ENCODE data around the gene IFNK.
"Not testable (repeated sequence)": the region's sequence is repeated elsewhere in the genome, so short reads cannot be mapped to it uniquely, and the experiment has no call there.

Gene IFNK, protein sequence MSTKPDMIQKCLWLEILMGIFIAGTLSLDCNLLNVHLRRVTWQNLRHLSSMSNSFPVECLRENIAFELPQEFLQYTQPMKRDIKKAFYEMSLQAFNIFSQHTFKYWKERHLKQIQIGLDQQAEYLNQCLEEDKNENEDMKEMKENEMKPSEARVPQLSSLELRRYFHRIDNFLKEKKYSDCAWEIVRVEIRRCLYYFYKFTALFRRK

DNA sequence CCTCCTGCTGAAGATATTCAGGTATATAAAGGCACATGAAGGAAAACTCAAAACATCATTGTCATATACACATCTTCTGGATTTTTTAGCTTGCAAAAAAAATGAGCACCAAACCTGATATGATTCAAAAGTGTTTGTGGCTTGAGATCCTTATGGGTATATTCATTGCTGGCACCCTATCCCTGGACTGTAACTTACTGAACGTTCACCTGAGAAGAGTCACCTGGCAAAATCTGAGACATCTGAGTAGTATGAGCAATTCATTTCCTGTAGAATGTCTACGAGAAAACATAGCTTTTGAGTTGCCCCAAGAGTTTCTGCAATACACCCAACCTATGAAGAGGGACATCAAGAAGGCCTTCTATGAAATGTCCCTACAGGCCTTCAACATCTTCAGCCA lies at the start of gene IFNK:
IFNK (plus strand) TSS at position 55 of the 400 bp plus-strand sequence; CDS start at position 102, 47 bp downstream.
- DNase-seq, result no peak

DNA sequence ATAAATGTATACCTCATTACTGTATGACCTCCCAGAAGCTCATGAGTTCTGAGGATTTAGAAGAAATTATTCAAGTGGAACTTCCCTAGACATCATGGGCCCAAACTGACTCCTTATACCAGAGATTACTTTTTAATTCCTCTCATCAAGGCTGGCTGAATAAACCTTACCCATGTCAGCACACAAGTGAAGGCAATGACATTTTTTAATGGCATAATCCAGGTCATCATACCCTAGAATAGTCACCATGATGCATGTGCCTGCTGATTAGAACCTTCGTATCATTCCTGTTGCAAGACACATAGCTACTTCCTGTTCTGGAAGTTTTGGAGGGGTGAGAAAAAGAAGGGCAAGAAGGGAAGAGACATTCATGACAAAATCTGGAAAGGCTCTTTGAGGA lies 49.8 kb upstream of the IFNK start:
- DNase-seq, result no peak

DNA sequence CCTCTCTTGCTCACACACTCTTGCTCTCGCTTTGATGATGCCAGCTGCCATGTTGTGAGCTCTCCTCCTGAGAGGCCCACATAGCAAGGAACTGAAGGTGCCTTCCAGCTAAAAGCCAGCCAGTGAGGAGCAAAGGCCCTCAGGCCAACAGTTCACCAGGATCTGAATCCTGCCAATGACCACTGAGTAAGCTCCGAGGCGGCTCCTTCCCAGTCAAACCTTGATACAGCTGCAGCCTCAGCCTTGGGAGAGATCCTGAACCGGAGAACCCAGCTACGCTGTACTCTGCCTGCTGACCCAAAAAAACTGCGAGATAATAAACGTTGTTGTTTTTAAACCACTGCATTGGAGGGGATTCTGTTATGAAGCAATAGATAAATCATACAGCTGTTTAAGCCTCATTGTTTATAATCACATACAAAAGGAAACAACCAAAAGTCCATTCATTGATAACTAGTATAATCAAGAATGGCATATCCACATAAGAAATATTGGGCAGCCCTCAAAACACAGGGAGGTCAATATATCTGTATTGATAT lies 49.0 kb upstream of the IFNK start:
- DNase-seq, result no peak

DNA sequence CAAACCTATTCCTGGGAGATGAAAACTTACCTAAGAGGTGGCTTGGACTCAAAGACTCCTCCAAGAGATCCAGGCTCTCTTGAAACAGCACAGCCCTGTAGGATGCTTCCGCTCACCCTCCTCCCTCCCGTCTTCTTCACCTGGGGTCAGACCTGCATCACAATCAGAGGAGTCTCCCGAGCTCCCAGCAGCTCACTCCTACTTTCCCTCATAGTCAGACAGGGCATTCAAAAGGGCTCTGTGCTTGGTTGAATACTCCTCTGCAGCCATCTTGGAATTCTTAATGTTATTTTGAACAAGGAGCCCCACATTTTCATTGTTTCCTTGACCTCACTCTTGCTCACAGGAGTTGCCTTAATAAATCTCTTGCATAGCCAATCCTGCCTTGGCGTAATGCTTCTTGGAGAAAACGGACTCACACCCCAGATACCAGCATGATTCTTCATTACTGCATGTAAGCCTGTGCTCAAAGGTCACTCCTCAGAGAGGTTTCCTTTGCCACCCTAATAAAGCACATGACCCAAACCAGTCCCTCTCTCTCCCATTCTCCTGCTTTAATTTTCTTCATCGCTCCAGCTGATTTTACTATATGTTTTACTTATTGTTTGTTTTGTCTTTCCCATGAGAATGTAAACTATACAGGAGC lies 47.1 kb upstream of the IFNK start:
- DNase-seq, result no peak

DNA sequence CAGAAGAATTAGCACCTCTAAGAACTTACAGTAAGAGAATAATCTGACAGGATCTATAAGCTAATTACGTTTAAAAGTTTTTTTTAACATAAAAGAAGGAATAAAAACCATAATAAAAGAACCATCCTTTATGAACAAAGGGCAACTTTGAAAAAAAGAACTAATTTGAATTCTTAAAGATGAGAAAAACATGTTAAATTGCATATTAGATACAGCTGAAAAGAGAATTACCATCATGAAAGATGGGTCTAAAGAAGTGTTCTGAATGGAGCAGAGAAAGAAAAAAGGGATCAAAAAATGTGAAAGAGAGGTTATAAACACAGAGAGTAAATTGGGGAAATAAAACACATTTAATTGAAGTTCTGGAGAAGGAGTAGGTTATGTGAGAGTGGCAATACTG lies 45.8 kb upstream of the IFNK start:
- DNase-seq, result no peak

GRCh38 chr9:27482709-27483108 lies 41.4 kb upstream of the IFNK start:
- no peak for DNase-seq

DNA sequence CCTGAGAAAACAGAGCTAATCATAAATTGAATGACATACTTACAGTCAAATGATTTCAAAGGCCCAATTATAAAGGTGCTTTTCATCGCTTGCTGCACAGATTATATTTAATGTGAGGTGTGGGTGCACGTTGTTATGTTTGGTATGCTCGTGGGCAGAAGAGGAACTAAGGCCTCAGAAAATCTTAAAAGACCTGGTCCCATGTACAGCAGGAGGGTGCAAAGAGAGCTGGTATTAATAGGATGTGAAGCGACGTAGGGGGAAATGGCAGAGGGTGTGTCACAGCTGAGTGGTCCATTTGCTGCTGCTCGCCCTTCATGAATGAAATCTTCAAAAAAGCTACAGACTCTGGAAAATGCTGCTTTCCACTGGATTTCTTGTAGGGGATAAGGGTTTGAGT lies 40.5 kb upstream of the IFNK start:
- DNase-seq, result no peak

DNA sequence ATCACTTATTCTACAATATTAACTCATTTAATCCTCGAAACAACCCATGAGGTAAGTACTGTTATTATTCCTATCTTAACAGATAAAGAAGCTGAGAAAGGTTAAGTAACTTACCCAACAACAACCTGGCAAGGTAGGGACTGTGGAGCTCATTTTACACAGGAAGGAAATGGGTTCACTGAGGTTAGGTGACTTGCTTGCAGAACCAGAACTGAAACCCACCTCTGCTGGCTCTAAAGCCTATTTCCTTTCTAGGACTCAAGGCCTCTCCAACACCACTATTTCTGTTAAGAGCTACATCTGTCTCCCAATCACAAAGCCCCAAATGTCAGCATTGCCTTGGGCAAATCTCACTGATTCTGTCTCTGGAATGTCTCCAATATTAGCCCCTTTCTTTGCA lies 38.9 kb upstream of the IFNK start:
- DNase-seq, result no peak

DNA sequence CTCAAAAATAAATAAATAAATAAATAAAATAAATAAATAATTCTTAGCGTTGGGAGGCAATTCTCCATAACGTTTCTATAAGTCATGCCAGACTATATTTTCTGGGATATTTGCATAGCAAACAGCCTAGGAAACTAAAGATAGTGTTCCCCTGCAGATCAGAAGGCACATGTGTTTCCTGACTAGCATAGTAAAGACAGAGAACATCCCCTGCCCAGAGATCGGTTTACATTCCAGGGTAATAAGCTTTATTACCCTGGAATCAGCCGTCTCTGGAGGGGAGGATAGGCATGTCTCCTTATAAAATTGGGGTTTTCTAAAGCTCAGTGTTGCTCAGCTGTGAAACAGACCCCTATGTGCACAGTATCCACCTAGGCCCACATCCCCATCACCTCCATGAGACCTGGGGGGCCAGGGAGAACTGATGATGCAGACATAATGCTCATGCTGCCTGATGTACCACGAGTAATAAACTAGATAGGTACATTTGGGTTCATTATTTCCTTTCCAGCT lies 36.9 kb upstream of the IFNK start:
- no peak for DNase-seq

- DNase-seq, result no peak
Measured at GRCh38 chr9:27487927-27488326, 36.2 kb upstream of the IFNK start.

- DNase-seq, result no peak
Measured at GRCh38 chr9:27489087-27489876, 34.8 kb upstream of the IFNK start.

GRCh38 chr9:27491154-27491553 lies 32.9 kb upstream of the IFNK start:
- DNase-seq, result no peak

- no peak for DNase-seq
Measured at GRCh38 chr9:27495480-27496134, 28.5 kb upstream of the IFNK start.

GRCh38 chr9:27496135-27496504 lies 28.0 kb upstream of the IFNK start:
- no peak for DNase-seq

- DNase-seq, result no peak
Measured at GRCh38 chr9:27497883-27498417, 26.1 kb upstream of the IFNK start.

- DNase-seq, result no peak
Measured at GRCh38 chr9:27499451-27499850, 24.6 kb upstream of the IFNK start.

DNA sequence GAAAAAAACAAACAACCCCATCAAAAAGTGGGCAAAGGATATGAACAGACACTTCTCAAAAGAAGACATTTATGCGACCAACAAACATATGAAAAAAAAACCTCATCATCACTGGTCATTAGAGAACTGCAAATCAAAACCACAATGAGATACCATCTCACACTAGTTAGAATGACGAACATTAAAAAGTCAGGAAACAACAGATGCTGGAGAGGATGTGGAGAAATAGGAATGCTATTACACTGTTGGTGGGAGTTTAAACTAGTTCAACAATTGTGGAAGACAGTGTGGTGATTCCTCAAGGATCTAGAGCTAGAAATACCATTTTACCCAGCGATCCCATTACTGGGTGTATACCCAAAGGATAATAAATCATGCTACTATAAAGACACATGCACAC lies 23.2 kb upstream of the IFNK start:
- not testable (repeated sequence) for DNase-seq

DNA sequence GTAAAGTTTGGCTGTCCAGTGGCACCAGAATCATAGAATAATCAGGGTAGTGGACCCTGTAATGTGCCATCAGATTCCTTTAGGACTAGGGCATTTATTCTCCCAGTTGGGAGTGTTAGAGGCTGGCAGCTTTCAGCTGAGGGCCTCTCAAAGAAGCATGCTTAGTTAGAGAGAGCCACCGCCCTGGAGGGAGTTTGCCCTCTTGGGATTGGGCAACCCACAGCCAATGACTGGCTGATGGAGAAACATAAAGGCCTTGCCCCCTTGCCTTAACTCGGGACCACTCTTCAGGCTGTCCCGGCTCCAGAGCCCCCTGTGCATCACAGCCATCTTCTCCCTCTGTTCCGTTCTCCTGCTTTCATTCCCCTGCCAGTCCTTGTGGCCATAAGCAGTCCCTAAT lies 20.5 kb upstream of the IFNK start:
- no peak for DNase-seq

DNA sequence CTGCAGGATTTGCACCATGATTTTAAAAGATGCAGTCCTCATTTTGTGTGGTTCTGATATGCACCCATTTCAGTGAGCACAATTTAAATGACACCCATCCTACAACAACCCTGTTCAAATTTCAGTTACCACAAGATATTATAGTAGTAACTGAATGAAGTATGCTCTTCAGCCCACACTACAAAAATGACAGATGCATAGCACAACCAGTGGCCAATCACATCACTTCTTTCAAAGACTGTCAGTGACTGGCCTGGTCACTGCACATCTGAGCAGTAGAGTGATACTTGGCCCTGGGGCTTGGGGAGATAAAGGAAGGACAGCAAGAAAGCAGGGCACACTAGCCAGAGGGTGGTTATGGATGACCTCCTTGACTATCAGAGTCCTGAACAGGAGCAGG lies 19.8 kb upstream of the IFNK start:
- DNase-seq, result no peak

- no peak for DNase-seq
Measured at GRCh38 chr9:27505744-27506161, 18.3 kb upstream of the IFNK start.

GRCh38 chr9:27506981-27507380 lies 17.1 kb upstream of the IFNK start:
- DNase-seq, result no peak

- no peak for DNase-seq
Measured at GRCh38 chr9:27510780-27511179, 13.3 kb upstream of the IFNK start.

DNA sequence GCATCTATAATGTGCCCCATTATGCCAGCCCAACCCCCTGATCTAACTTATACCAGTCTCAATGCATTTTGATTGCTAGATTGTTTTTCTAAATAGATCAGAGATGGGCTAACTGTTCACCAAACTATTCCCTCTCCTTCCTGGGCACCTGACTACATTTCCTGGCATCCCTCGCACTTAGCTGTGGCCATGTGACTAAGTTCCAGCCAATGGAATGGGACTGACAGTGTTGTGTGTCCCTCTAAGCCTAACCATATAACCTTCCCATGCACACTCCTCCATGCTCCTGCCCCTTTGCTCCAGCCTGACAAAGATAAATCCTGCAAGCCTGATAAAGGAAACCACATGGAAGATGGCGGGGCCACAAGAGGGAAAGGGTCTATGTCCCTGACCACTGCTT lies 12.3 kb upstream of the IFNK start:
- no peak for DNase-seq

Measured in stimulated activated CD4-positive, alpha-beta T cell treated with anti-CD3 and anti-CD28 coated beads, Interleukin-4, amount 100 ng/mL, for 1 hour (primary cell).